Type B pancreatic cell (in vitro differentiated cells): Measurements from ENCODE around the gene CCL5. TPM values are rescaled to one million over a fixed set of nuclear protein-coding genes. Genes with fewer than 3 reads are reported as not detected.

Experiments
- DNase-seq: peaks from one replicate; pipeline ENCODE4 v3.0.0; 2021; ENCODE audit warnings: mixed read lengths; ENCODE audit not compliant: unreplicated experiment; ENCODE audit errors: extremely low spot score
- H3K27ac Mint-ChIP-seq: 2 replicates; pipeline ENCODE4 v1.8.0; 2021; ENCODE audit warnings: mild to moderate bottlenecking, mixed read lengths
- H3K27me3 Mint-ChIP-seq: 2 replicates; pipeline ENCODE4 v1.8.0; 2021; ENCODE audit warnings: mixed read lengths
- H3K36me3 Mint-ChIP-seq: 2 replicates; pipeline ENCODE4 v1.8.0; 2021; ENCODE audit warnings: mixed read lengths
- H3K4me1 Mint-ChIP-seq: one replicate; pipeline ENCODE4 v1.8.0; 2021; ENCODE audit warnings: mixed read lengths; ENCODE audit not compliant: unreplicated experiment
- H3K4me3 Mint-ChIP-seq: 2 replicates; pipeline ENCODE4 v1.8.0; 2021; ENCODE audit warnings: mild to moderate bottlenecking, mixed read lengths
- H3K9me3 Mint-ChIP-seq: 2 replicates; pipeline ENCODE4 v1.8.0; 2021; ENCODE audit warnings: mixed read lengths
- total RNA-seq: library from RNA; stranded (reverse); gene quantifications from 2 replicates; pipeline ENCODE4 v1.2.1, GENCODE V29; 2021; ENCODE audit warnings: low replicate concordance
- TF ChIP-seq, protein P1 (sequence below): fragments of 200-600 bp; sonication (generic); conservative IDR thresholded peaks from 2 replicates; pipeline ENCODE4 v1.5.0; 2021; ENCODE audit warnings: antibody characterized with exemption, mild to moderate bottlenecking

The CCL5 gene
- total RNA-seq, 1 donor from 2014 or later, result not detected

DNA sequence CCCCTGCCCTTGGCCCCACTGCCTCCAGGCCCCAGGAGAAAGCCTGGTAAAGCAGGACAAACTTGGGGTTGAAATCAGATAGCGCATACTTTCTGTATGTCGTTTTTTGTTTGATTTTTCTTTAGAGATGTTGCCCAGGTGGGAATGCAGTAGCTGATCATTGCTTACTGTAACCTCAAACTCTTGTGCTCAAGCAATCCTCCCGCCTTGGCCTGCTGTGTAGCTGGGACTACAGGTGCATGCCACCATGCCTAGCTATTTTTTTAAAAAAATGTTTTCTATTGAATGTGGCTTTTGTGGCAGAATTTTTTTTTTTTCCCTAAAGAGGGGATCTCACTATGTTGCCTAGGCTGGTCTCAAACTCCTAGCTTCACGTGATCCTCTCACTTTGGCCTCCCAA is 11.1 kb upstream of the CCL5 start:
- H3K4me1 Mint-ChIP-seq, result peaks cover 39% of the 10 kb centered on the region
- H3K4me3 Mint-ChIP-seq, result peak overlapping the region; percentile 52
- no peak overlapping the region for H3K27ac Mint-ChIP-seq
- DNase-seq, result no peak
- no peaks in the 10 kb centered on the region for H3K36me3 Mint-ChIP-seq
- no peaks in the 10 kb centered on the region for H3K9me3 Mint-ChIP-seq
- TF ChIP-seq, protein P1, sequence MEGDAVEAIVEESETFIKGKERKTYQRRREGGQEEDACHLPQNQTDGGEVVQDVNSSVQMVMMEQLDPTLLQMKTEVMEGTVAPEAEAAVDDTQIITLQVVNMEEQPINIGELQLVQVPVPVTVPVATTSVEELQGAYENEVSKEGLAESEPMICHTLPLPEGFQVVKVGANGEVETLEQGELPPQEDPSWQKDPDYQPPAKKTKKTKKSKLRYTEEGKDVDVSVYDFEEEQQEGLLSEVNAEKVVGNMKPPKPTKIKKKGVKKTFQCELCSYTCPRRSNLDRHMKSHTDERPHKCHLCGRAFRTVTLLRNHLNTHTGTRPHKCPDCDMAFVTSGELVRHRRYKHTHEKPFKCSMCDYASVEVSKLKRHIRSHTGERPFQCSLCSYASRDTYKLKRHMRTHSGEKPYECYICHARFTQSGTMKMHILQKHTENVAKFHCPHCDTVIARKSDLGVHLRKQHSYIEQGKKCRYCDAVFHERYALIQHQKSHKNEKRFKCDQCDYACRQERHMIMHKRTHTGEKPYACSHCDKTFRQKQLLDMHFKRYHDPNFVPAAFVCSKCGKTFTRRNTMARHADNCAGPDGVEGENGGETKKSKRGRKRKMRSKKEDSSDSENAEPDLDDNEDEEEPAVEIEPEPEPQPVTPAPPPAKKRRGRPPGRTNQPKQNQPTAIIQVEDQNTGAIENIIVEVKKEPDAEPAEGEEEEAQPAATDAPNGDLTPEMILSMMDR, result no peak
- H3K27me3 Mint-ChIP-seq, result no peaks in the 10 kb centered on the region

DNA sequence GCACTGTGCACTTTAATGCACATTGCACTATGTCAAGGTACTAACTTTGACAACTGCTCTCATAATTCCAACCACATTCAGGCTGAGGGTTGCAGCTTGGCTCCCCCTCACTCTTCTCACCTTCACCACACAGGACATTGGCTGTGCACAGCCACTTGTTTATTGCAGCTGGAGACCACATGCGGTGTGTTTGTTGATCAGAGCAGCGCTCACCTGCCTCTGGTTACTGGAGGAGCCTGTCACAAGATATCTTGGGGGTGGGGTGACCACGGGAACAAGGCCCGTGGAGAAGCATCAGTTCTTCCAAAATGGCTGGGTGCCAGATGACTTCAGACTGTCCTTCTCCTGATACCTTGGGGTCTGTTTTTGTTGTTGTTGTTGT is 10.6 kb upstream of the CCL5 start:
- peak overlapping the region; percentile 29 for H3K27ac Mint-ChIP-seq
- H3K36me3 Mint-ChIP-seq, result no peaks in the 10 kb centered on the region
- H3K4me3 Mint-ChIP-seq, result peak overlapping the region; percentile 52
- H3K27me3 Mint-ChIP-seq, result no peaks in the 10 kb centered on the region
- no peaks in the 10 kb centered on the region for H3K9me3 Mint-ChIP-seq
- peaks cover 39% of the 10 kb centered on the region for H3K4me1 Mint-ChIP-seq
- TF ChIP-seq, protein P1, result no peak
- DNase-seq, result no peak

DNA sequence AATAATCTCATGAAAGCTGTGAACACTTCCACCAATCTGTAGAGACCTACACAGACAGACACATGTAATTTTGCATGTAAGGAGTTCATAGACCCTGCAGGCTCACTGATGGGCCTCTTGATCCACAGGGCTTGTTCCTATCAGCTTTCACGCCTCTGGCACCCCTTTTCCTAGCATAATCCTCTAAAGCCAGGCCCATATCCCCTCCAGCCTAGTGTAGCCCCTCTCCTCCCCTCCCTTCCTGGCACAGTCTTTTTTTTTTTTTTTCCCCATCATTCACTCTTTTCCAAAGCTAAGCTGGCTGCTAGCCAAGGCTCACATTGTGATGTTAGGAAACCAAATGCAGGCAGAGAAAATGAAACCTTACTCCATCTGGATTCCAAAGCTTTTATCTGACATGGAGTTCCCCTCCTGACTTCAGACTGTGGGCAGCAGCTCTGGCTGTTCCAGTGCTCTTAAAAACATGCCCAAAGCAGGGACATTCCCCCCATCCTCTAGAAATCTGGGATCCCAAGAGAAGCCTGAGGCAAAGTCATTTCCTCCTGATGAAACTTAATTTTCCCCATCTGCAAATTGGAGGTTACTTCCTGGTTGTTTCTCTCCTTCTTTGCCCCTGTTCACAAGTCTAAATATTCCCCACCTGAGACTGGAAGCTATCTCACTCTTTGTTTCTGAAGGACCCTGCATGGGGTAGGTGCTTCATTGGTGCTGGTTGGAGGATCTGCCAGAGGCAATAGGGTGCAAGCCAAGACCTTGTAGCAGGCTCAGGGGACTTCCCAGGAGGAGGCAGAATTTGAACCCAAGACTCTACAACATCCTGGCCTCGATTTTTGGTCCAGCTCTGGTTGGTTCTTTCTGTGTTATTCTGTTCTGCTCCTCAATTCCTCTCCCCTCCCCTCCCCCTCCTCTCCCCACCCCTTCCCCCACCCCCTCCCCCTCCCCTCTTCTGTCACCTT is 9.9 kb upstream of the CCL5 start:
- Mint-ChIP-seq H3K27ac (peak overlapping the region; percentile 81), H3K4me1 (peaks cover 39% of the 10 kb centered on the region), H3K9me3 (no peaks in the 10 kb centered on the region), H3K4me3 (peak overlapping the region; percentile 17), H3K27me3 (no peaks in the 10 kb centered on the region), H3K36me3 (no peaks in the 10 kb centered on the region)
- DNase-seq, result no peak
- TF ChIP-seq, protein P1, result no peak

DNA sequence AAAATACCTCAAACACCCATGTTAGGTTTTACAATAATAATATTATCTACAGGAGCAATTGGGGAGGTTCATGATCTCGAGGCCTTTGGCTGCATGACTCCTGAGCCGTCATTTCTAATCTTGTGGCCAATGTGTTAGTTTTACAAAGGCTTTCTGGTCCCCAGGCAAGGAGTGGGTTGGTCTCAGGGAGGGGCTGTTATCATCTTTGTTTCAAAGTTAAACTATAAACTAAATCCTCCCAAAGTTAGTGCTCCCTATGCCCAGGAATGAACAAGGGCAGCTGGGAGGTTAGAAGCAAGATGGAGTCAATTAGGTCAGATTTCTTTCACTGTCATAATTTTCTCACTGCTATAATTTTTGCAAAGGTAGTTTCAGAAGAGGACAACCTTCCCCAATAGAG is 9.1 kb upstream of the CCL5 start:
- DNase-seq, result no peak
- Mint-ChIP-seq H3K9me3 (no peaks in the 10 kb centered on the region), H3K4me3 (no peak overlapping the region), H3K36me3 (no peaks in the 10 kb centered on the region), H3K27ac (no peak overlapping the region), H3K27me3 (no peaks in the 10 kb centered on the region), H3K4me1 (peaks cover 38% of the 10 kb centered on the region)
- TF ChIP-seq, protein P1, result no peak

DNA sequence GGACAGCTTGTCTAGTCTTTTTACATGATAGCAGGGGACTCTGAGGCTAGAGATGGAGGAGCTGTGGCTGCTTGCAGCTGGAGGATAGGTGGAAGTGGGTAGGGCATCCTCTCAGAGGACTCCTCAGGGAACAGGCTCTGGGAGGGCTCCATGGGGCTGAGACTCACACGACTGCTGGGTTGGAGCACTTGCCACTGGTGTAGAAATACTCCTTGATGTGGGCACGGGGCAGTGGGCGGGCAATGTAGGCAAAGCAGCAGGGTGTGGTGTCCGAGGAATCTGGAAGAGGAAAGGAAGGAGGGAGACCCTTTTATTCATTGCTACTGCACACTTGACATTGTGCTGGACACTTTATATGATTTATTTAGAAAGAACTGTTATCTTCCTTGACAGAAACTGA is 1.8 kb downstream of the CCL5 start:
- TF ChIP-seq, protein P1, result no peak
- H3K9me3 Mint-ChIP-seq, result no peaks in the 10 kb centered on the region
- H3K27ac Mint-ChIP-seq, result no peak overlapping the region

More for the DNA sequence above, 1.8 kb downstream of the CCL5 start:
- DNase-seq, result no peak
- H3K36me3 Mint-ChIP-seq, result no peaks in the 10 kb centered on the region
- peaks cover 5% of the 10 kb centered on the region for H3K4me1 Mint-ChIP-seq
- no peak overlapping the region for H3K4me3 Mint-ChIP-seq
- H3K27me3 Mint-ChIP-seq, result no peaks in the 10 kb centered on the region
